SK-N-SH (cell line): Measurements from ENCODE around the gene ZNF519.

ENCODE experiments used
- CTCF ChIP-seq: fragments of 200-600 bp; sonication (generic); IDR thresholded peaks from 2 replicates; pipeline ENCODE4 v1.6.1; 2017; ENCODE audit warnings: antibody characterized with exemption, mild to moderate bottlenecking, moderate library complexity
- POLR2AphosphoS5 ChIP-seq: IDR thresholded peaks from 2 replicates; pipeline ENCODE4 v1.6.1; 2012; ENCODE audit warnings: low read depth, low read length
- YY1 ChIP-seq: IDR thresholded peaks from 2 replicates; pipeline ENCODE4 v1.4.0; 2012; ENCODE audit warnings: low read depth, mild to moderate bottlenecking

- TF ChIP-seq CTCF = no peak
- no peak for TF ChIP-seq POLR2AphosphoS5
- no peak for TF ChIP-seq YY1
Observed at GRCh38 chr18:14104906-14105748, 27.1 kb downstream of the ZNF519 start.
